ENCODE results near the gene RUNDC3A.

- TF ChIP-seq CTCF (IDR thresholded peaks at IDR 0.05; ENCODE audit: insufficient read depth, low read length, poor library complexity, severe bottlenecking) (no peak), EZH2phosphoT487 (conservative IDR thresholded peaks at IDR 0.05; ENCODE audit: low read length) (no peak)
Observed at GRCh38 chr17:44360144-44360533, 51.7 kb downstream of the RUNDC3A start.

All from SU-DHL-6 (cell line).